CD14-positive monocyte (primary cell): ENCODE results near the gene HOXB8. TPM values are rescaled to one million over a fixed set of nuclear protein-coding genes. Genes with fewer than 3 reads are reported as not detected.

ENCODE experiments used
- DNase-seq, 3 donors: peaks; one replicate each; pipeline ENCODE4 v3.0.0-alpha.2; 2011 to 2022
- H2AFZ ChIP-seq: 2 replicates; pipeline ENCODE4 v1.6.0; 2012; ENCODE audit warnings: mild to moderate bottlenecking, low read depth, low read length, inconsistent platforms; ENCODE audit not compliant: insufficient read depth, poor library complexity, severe bottlenecking
- H3K27ac ChIP-seq, 2 donors: 1 replicate in 1 of 2; 2 replicates in 1 of 2; pipeline ENCODE4 v1.5.1; 2012 to 2013; ENCODE audit warnings: low read length in 2 of 2, control low read depth in 1 of 2, inconsistent platforms in 1 of 2, low read depth in 1 of 2, mild to moderate bottlenecking in 1 of 2
- H3K27me3 ChIP-seq, 2 donors: one replicate each; pipeline versions ENCODE4 v1.6.0 to v1.6.1; 2011 to 2013; ENCODE audit warnings: low read length in 2 of 2; ENCODE audit not compliant: control insufficient read depth in 2 of 2, insufficient read depth in 2 of 2
- H3K36me3 ChIP-seq, 2 donors: replicated peaks in 1 of 2; 1 replicate in 1 of 2; 2 replicates in 1 of 2; pipeline versions ENCODE4 v1.5.1 to v1.6.1; 2012 to 2013; ENCODE audit warnings: low read length in 2 of 2, control low read depth in 1 of 2, inconsistent platforms in 1 of 2, mild to moderate bottlenecking in 1 of 2; ENCODE audit not compliant: insufficient read depth in 2 of 2, control insufficient read depth in 1 of 2
- H3K4me1 ChIP-seq, 2 donors: 1 replicate in 1 of 2; 2 replicates in 1 of 2; pipeline versions ENCODE4 v1.5.1 to v1.6.1; 2012 to 2013; ENCODE audit warnings: low read length in 2 of 2, control low read depth in 1 of 2, inconsistent platforms in 1 of 2, mild to moderate bottlenecking in 1 of 2, moderate library complexity in 1 of 2; ENCODE audit not compliant: insufficient read depth in 2 of 2, control insufficient read depth in 1 of 2
- H3K4me2 ChIP-seq: replicated peaks from 2 replicates; pipeline ENCODE3; 2012; ENCODE audit warnings: low read length, moderate library complexity, mild to moderate bottlenecking; ENCODE audit not compliant: poor library complexity, severe bottlenecking; ENCODE audit errors: extremely low read depth
- H3K4me3 ChIP-seq, 3 experiments: fragments of 200-600 bp in 1 of 3; sonication (generic) in 1 of 3; replicated peaks in 1 of 3; 1 replicate in 2 of 3; 2 replicates in 1 of 3; pipeline ENCODE4 v1.5.1; 2011 to 2013; ENCODE audit warnings: low read length in 3 of 3, mild to moderate bottlenecking in 3 of 3, control low read depth in 2 of 3, low read depth in 2 of 3, inconsistent platforms in 1 of 3, moderate library complexity in 1 of 3
- H3K79me2 ChIP-seq: 2 replicates; pipeline ENCODE4 v1.6.0; 2012; ENCODE audit warnings: mild to moderate bottlenecking, control low read depth, inconsistent platforms, low read length, moderate library complexity; ENCODE audit not compliant: insufficient read depth
- H3K9ac ChIP-seq: 2 replicates; pipeline ENCODE4 v1.6.0; 2017; ENCODE audit warnings: low read length, mild to moderate bottlenecking; ENCODE audit not compliant: insufficient read depth, poor library complexity, severe bottlenecking
- H3K9me3 ChIP-seq, 2 donors: replicated peaks in 1 of 2; 1 replicate in 1 of 2; 2 replicates in 1 of 2; pipeline versions ENCODE4 v1.5.1 to v1.6.1; 2012 to 2013; ENCODE audit warnings: low read length in 2 of 2, control low read depth in 1 of 2; ENCODE audit not compliant: control insufficient read depth in 1 of 2, insufficient read depth in 1 of 2
- H4K20me1 ChIP-seq: 2 replicates; pipeline ENCODE4 v1.6.0; 2012; ENCODE audit warnings: mild to moderate bottlenecking, low read length, control low read depth, moderate library complexity; ENCODE audit not compliant: insufficient read depth
- H3K27ac Mint-ChIP-seq, 7 donors: one replicate each; pipeline ENCODE4 v1.8.0; 2020; ENCODE audit warnings: mild to moderate bottlenecking in 7 of 7, mixed read lengths in 7 of 7, moderate library complexity in 6 of 7, inconsistent platforms in 2 of 7
- H3K27me3 Mint-ChIP-seq, 3 donors: one replicate each; pipeline ENCODE4 v1.8.0; 2021 to 2022; ENCODE audit warnings: low read depth in 3 of 3, mild to moderate bottlenecking in 3 of 3, mixed read lengths in 3 of 3, moderate library complexity in 3 of 3, inconsistent platforms in 1 of 3
- H3K36me3 Mint-ChIP-seq, 2 donors: one replicate each; pipeline ENCODE4 v1.8.0; 2020; ENCODE audit warnings: mixed read lengths in 2 of 2, inconsistent platforms in 1 of 2, mild to moderate bottlenecking in 1 of 2
- H3K4me1 Mint-ChIP-seq: one replicate; pipeline ENCODE4 v1.8.0; 2020; ENCODE audit warnings: mild to moderate bottlenecking, mixed read lengths
- H3K4me3 Mint-ChIP-seq, 2 donors: one replicate each; pipeline ENCODE4 v1.8.0; 2020; ENCODE audit warnings: mild to moderate bottlenecking in 2 of 2, mixed read lengths in 2 of 2, moderate library complexity in 1 of 2
- H3K9me3 Mint-ChIP-seq, 7 donors: one replicate each; pipeline ENCODE4 v1.8.0; 2020 to 2022; ENCODE audit warnings: mixed read lengths in 7 of 7, mild to moderate bottlenecking in 6 of 7, moderate library complexity in 6 of 7, inconsistent platforms in 2 of 7
- CTCF ChIP-seq: fragments of 200-600 bp; IDR thresholded peaks from one replicate; pipeline ENCODE4 v1.8.0; 2022; ENCODE audit warnings: antibody characterized with exemption, mild to moderate bottlenecking
- WGBS: methylation state at CpG from one replicate; pipeline ENCODE4 v1.1.5; 2013; ENCODE audit warnings: missing lambda C conversion rate; ENCODE audit not compliant: insufficient coverage; 5-methylcytosine and 5-hydroxymethylcytosine counted together
- intact Hi-C, 2 donors: fragments of 100-400 bp; cut with micrococcal nuclease; formaldehyde crosslinking; loops; one replicate each; pipeline versions ENCODE4 v1.15.0 to v1.15.1; 2023
- polyA plus RNA-seq, 3 donors: library from polyadenylated mRNA; depleted of rRNA in 1 of 3; unstranded in 2 of 3; stranded (reverse) in 1 of 3; fragments of 300-500 nt in 2 of 3; fragments of >200 nt in 1 of 3; fragmentation: Illumina TruSeq in 2 of 3; gene quantifications; 1 replicate in 2 of 3; 2 replicates in 1 of 3; pipeline ENCODE4 v1.2.3, GENCODE V29; 2012 to 2021

HOXB8 gene
- polyA plus RNA-seq, 3 donors = not detected

- Histone ChIP-seq H4K20me1 (no peaks in the 10 kb centered on the region), H3K4me3 (no peak overlapping the region), H3K4me2 (no peak overlapping the region), H3K9me3 (no peaks in the 10 kb centered on the region), H2AFZ (no peak overlapping the region), H3K9ac (no peak overlapping the region), H3K36me3 (no peaks in the 10 kb centered on the region), H3K4me1 (peaks cover 0 to 4% of the 10 kb centered on the region in 2 donors), H3K27me3 (peaks cover 55 to 95% of the 10 kb centered on the region in 2 donors), H3K79me2 (no peaks in the 10 kb centered on the region), H3K27ac (no peak overlapping the region)
- Mint-ChIP-seq H3K36me3 (peaks cover 2 to 10% of the 10 kb centered on the region in 2 donors), H3K27me3 (peaks cover 12 to 39% (median 17%) of the 10 kb centered on the region in 3 donors), H3K4me1 (peaks cover 8% of the 10 kb centered on the region), H3K4me3 (peak overlapping the region in 1 of 2 donors; percentile 88), H3K9me3 (peaks cover 0 to 10% (median 2%) of the 10 kb centered on the region in 7 donors), H3K27ac (no peak overlapping the region)
- no CpG with 5 or more reads among the region's 2 CpGs for WGBS
- DNase-seq = no peak
- no peak for TF ChIP-seq CTCF
- intact Hi-C loops = no loop called here
Measured at GRCh38 chr17:48567646-48568354, 47.3 kb downstream of the HOXB8 start.

- Histone ChIP-seq H3K4me3 (no peak overlapping the region), H3K4me2 (no peak overlapping the region), H3K9me3 (no peaks in the 10 kb centered on the region), H3K79me2 (no peaks in the 10 kb centered on the region), H3K9ac (no peak overlapping the region), H3K36me3 (no peaks in the 10 kb centered on the region), H4K20me1 (no peaks in the 10 kb centered on the region), H2AFZ (no peak overlapping the region), H3K27ac (no peak overlapping the region), H3K27me3 (peaks cover 52 to 94% of the 10 kb centered on the region in 2 donors), H3K4me1 (peaks cover 0 to 4% of the 10 kb centered on the region in 2 donors)
- Mint-ChIP-seq H3K27ac (no peak overlapping the region), H3K27me3 (peaks cover 17 to 41% (median 18%) of the 10 kb centered on the region in 3 donors), H3K36me3 (peaks cover 2 to 10% of the 10 kb centered on the region in 2 donors), H3K4me1 (peaks cover 8% of the 10 kb centered on the region), H3K9me3 (peaks cover 0 to 10% (median 2%) of the 10 kb centered on the region in 7 donors), H3K4me3 (no peak overlapping the region)
- intact Hi-C loops = no loop called here
- DNase-seq = no peak
- WGBS = 81% methylated on average over 6 of the region's 6 CpGs
- TF ChIP-seq CTCF = no peak
Measured at GRCh38 chr17:48567209-48567608, 47.9 kb downstream of the HOXB8 start.
